ENCODE results near the gene ERP27. TPM values are rescaled to one million over a fixed set of nuclear protein-coding genes. Genes with fewer than 3 reads are reported as not detected.

The ERP27 gene
- total RNA-seq, 1 donor from 2014 or later, result not detected

GRCh38 chr12:14890701-14891100, 47.6 kb downstream of the ERP27 start:
- peaks cover 11% of the 10 kb centered on the region for H3K4me1 Mint-ChIP-seq
- H3K27me3 Mint-ChIP-seq (ENCODE audit: low read depth), result no peaks in the 10 kb centered on the region
- TF ChIP-seq, protein P1, sequence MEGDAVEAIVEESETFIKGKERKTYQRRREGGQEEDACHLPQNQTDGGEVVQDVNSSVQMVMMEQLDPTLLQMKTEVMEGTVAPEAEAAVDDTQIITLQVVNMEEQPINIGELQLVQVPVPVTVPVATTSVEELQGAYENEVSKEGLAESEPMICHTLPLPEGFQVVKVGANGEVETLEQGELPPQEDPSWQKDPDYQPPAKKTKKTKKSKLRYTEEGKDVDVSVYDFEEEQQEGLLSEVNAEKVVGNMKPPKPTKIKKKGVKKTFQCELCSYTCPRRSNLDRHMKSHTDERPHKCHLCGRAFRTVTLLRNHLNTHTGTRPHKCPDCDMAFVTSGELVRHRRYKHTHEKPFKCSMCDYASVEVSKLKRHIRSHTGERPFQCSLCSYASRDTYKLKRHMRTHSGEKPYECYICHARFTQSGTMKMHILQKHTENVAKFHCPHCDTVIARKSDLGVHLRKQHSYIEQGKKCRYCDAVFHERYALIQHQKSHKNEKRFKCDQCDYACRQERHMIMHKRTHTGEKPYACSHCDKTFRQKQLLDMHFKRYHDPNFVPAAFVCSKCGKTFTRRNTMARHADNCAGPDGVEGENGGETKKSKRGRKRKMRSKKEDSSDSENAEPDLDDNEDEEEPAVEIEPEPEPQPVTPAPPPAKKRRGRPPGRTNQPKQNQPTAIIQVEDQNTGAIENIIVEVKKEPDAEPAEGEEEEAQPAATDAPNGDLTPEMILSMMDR (conservative IDR thresholded peaks at IDR 0.05), result no peak
- DNase-seq (ENCODE audit: low read depth, low spot score), result no peak
- H3K27ac Mint-ChIP-seq (ENCODE audit: unreplicated experiment), result no peak overlapping the region
- H3K36me3 Mint-ChIP-seq (ENCODE audit: low read depth), result no peaks in the 10 kb centered on the region
- no peak overlapping the region for H3K4me3 Mint-ChIP-seq
- no peaks in the 10 kb centered on the region for H3K9me3 Mint-ChIP-seq

DNA sequence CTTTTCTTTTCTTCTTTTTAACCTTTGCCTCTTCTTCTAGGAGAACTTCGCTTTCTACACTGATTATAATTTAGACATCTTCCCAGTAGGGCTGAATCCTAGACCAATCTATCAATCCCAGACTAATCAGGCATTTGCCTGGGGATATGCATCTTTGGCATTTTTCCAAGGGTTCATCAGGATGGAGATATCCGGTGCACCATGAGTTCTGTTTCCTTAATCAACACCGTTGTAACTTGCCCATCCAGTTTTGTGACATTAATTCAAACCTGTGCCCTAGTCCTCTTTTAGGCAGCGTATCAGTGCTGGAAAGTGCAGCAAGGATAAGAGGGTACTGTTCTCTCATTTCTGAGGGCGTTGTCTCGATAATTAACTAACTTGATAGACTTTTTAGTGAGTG, 52.1 kb downstream of the ERP27 start:
- Mint-ChIP-seq H3K4me1 (no peaks in the 10 kb centered on the region), H3K27ac (ENCODE audit: unreplicated experiment) (no peak overlapping the region), H3K4me3 (no peak overlapping the region), H3K36me3 (ENCODE audit: low read depth) (no peaks in the 10 kb centered on the region), H3K9me3 (no peaks in the 10 kb centered on the region), H3K27me3 (ENCODE audit: low read depth) (no peaks in the 10 kb centered on the region)
- TF ChIP-seq, protein P1 (conservative IDR thresholded peaks at IDR 0.05), result no peak
- DNase-seq (ENCODE audit: low read depth, low spot score), result no peak

GRCh38 chr12:14885718-14886221, 52.6 kb downstream of the ERP27 start, which contains the start of gene MGP:
TSS of gene MGP (minus strand) at chr12:14885854. CDS start at chr12:14885791, 63 bp downstream.
- Mint-ChIP-seq H3K27ac (ENCODE audit: unreplicated experiment) (no peak within 1 kb of the TSS), H3K4me3 (no peak within 1 kb of the TSS), H3K36me3 (ENCODE audit: low read depth) (no peaks in the 10 kb centered on the region), H3K9me3 (no peaks in the 10 kb centered on the region), H3K27me3 (ENCODE audit: low read depth) (no peaks in the 10 kb centered on the region), H3K4me1 (no peaks in the 10 kb centered on the region)
- no peak for DNase-seq (ENCODE audit: low read depth, low spot score)
- TF ChIP-seq, protein P1 (conservative IDR thresholded peaks at IDR 0.05), result no peak

- Mint-ChIP-seq H3K27ac (ENCODE audit: unreplicated experiment) (no peak overlapping the region), H3K9me3 (no peaks in the 10 kb centered on the region), H3K4me1 (no peaks in the 10 kb centered on the region), H3K27me3 (ENCODE audit: low read depth) (no peaks in the 10 kb centered on the region), H3K4me3 (no peak overlapping the region), H3K36me3 (ENCODE audit: low read depth) (no peaks in the 10 kb centered on the region)
- TF ChIP-seq, protein P1 (conservative IDR thresholded peaks at IDR 0.05), result no peak
- no peak for DNase-seq (ENCODE audit: low read depth, low spot score)
These were observed 53.9 kb downstream of the ERP27 start for GRCh38 chr12:14884458-14884878.

DNA sequence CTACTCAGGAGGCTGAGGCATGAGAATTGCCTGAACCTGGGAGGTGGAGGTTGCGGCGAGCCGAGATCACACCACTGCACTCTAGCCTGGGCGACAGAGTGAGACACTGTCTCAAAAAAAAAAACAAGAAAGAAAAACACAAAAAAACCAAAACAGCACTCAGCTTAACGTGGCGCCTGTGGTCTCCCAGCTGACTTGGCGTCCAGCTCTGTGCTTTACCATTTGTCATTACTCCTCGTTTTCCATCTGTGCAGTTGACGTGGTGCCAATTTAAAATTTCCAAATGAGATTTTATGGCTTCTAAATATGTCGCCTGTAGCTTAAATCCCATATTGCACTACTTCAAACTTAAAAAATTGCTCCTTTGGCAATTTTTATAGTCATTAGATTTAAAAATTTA, 54.7 kb downstream of the ERP27 start:
- Mint-ChIP-seq H3K4me3 (no peak overlapping the region), H3K9me3 (no peaks in the 10 kb centered on the region), H3K27me3 (ENCODE audit: low read depth) (no peaks in the 10 kb centered on the region), H3K36me3 (ENCODE audit: low read depth) (no peaks in the 10 kb centered on the region), H3K4me1 (no peaks in the 10 kb centered on the region), H3K27ac (ENCODE audit: unreplicated experiment) (no peak overlapping the region)
- TF ChIP-seq, protein P1 (conservative IDR thresholded peaks at IDR 0.05), result no peak
- no peak for DNase-seq (ENCODE audit: low read depth, low spot score)
